HepG2 (cell line): Measurements from ENCODE around the gene TUBA4B. TPM values are rescaled to one million over a fixed set of nuclear protein-coding genes. Genes with fewer than 3 reads are reported as not detected.

Experiments used
- CC2D1A ChIP-seq: sonication (generic); formaldehyde crosslinking; IDR thresholded peaks from 2 replicates; pipeline ENCODE4 v1.8.1; 2023; ENCODE audit warnings: mild to moderate bottlenecking, missing genetic modification reagents
- ELF3 ChIP-seq: IDR thresholded peaks from 2 replicates; pipeline ENCODE4 v1.6.1; 2016; ENCODE audit warnings: missing genetic modification reagents, missing compliant biosample characterization
- FOXK1 ChIP-seq: sonication (generic); formaldehyde crosslinking; IDR thresholded peaks from 2 replicates; pipeline ENCODE4 v1.4.0; 2020; ENCODE audit warnings: low read depth, missing genetic modification reagents, borderline replicate concordance
- GATAD2A ChIP-seq: IDR thresholded peaks from 2 replicates; pipeline ENCODE4 v1.6.1; 2016
- HOXA5 ChIP-seq: sonication (generic); formaldehyde crosslinking; IDR thresholded peaks from 2 replicates; pipeline ENCODE4 v1.4.0; 2020; ENCODE audit warnings: missing genetic modification reagents
- JDP2 ChIP-seq: sonication (generic); formaldehyde crosslinking; IDR thresholded peaks from 2 replicates; pipeline ENCODE4 v1.8.1; 2022; ENCODE audit warnings: missing genetic modification reagents, borderline replicate concordance
- SMARCC2 ChIP-seq: fragments of 450-650 bp; IDR thresholded peaks from 2 replicates; pipeline ENCODE4 v1.6.1; 2017; ENCODE audit warnings: antibody characterized with exemption, mild to moderate bottlenecking
- ZBTB8A ChIP-seq: sonication (generic); formaldehyde crosslinking; IDR thresholded peaks from 2 replicates; pipeline ENCODE4 v1.4.0; 2020; ENCODE audit warnings: mild to moderate bottlenecking, low read depth, missing genetic modification reagents, borderline replicate concordance
- ZMYM3 ChIP-seq: sonication (generic); formaldehyde crosslinking; IDR thresholded peaks from 2 replicates; pipeline ENCODE4 v1.5.1; 2020; ENCODE audit warnings: mild to moderate bottlenecking, missing genetic modification reagents
- ZNF232 ChIP-seq: sonication (generic); formaldehyde crosslinking; IDR thresholded peaks from 2 replicates; pipeline ENCODE4 v1.4.0; 2020; ENCODE audit warnings: missing genetic modification reagents, borderline replicate concordance
- ZNF235 ChIP-seq: sonication (generic); formaldehyde crosslinking; IDR thresholded peaks from 2 replicates; pipeline ENCODE4 v1.8.1; 2023; ENCODE audit warnings: mild to moderate bottlenecking, missing genetic modification reagents, borderline replicate concordance
- ZNF326 ChIP-seq: sonication (generic); formaldehyde crosslinking; IDR thresholded peaks from 2 replicates; pipeline ENCODE4 v1.4.0; 2020; ENCODE audit warnings: missing genetic modification reagents, borderline replicate concordance
- ZNF598 ChIP-seq: sonication (generic); formaldehyde crosslinking; IDR thresholded peaks from 2 replicates; pipeline ENCODE4 v1.5.1; 2020; ENCODE audit warnings: mild to moderate bottlenecking, missing genetic modification reagents, borderline replicate concordance
- ZNF790 ChIP-seq: sonication (generic); formaldehyde crosslinking; IDR thresholded peaks from 2 replicates; pipeline ENCODE4 v1.8.0; 2022; ENCODE audit warnings: missing genetic modification reagents, mild to moderate bottlenecking, borderline replicate concordance
- polyA plus RNA-seq, 8 experiments: library from polyadenylated mRNA; depleted of rRNA in 3 of 8; stranded (reverse) in 7 of 8; unstranded in 1 of 8; fragments of >200 nt; fragmentation: Illumina TruSeq in 4 of 8; extraction: Trizol in 4 of 8; gene quantifications; 2 replicates each; pipeline versions ENCODE4 v1.2.1 to v1.2.3, GENCODE V29; 2011 to 2016; ENCODE audit warnings: low read depth in 4 of 8, missing spikeins in 1 of 8, mixed read lengths in 1 of 8; ENCODE audit not compliant: insufficient read depth in 1 of 8
- total RNA-seq, 5 experiments: library from RNA; depleted of rRNA; stranded (reverse); fragments of >200 nt; fragmentation: Illumina TruSeq; extraction: Trizol; gene quantifications; 2 replicates each; pipeline ENCODE4 v1.2.3, GENCODE V29; 2016; ENCODE audit warnings: low read depth in 1 of 5
- TF ChIP-seq, protein P1 (sequence below): IDR thresholded peaks from 2 replicates; pipeline ENCODE4 v1.6.1; 2016; ENCODE audit warnings: low read depth, missing genetic modification reagents, missing compliant biosample characterization
- TF ChIP-seq, protein P2 (sequence below): sonication (generic); formaldehyde crosslinking; IDR thresholded peaks from 2 replicates; pipeline ENCODE4 v1.8.1; 2023; ENCODE audit warnings: mild to moderate bottlenecking, missing genetic modification reagents
- TF ChIP-seq, protein P3 (sequence below): sonication (generic); formaldehyde crosslinking; IDR thresholded peaks from 2 replicates; pipeline ENCODE4 v1.4.0; 2020; ENCODE audit warnings: missing genetic modification reagents

Gene TUBA4B
- total and polyA plus RNA-seq, 2 of the 13 experiments (the other 11 are each of a cell fraction or from before 2014, with no cell fraction given): 0.18 to 0.22 TPM

DNA sequence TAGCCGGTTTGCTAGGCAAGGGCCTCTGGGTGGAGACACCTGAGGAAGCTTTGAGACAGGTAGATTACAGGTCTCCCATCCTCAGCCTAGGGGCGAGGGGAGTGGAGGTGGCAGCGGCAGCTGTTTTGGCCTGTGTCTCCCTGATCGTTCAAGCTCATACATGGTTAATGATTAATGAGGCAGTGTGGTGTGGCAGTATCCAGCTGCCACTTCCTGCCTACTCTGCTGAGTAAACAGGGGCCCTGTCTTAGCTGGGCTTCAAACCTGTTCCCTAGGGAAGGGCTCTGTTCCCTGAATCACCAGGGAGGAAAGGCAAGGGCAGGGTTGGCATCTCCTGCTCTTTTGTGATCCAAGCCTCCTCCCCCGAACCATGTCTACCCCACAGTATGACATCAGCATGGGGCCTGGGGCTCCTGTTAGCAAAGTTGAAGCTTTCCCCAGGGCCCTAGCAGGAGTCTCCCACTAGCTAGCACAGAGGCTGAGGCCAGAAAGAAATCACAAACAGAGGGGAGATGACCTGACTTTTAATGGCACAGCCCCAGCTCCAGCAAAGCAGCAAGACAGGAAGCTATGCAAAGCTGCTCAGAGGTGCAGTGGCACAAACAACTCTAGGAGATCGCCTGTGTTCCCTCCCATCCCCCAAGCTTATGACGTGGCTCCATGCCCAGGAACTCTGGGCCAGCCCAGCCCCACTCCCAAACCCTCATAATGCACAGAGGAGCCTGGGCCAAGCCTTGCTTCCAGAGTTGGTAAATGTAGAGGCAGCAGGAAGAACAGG is 3.7 kb upstream of the TUBA4B start (continued):
- TF ChIP-seq ZNF790 (CRISPR knock-in tag) (no peak), ZNF598 (peak; percentile 95; the same call in 1 of the 2 replicates), ZNF235 (CRISPR knock-in tag) (no peak), CC2D1A (0 out of 2 replicates have a peak, but pooled peaks have one; percentile 10), JDP2 (CRISPR knock-in tag) (no peak), FOXK1 (peak; percentile 77; the same call in 1 of the 2 replicates), ELF3 (CRISPR knock-in tag) (peak; percentile 91), ZNF232 (CRISPR knock-in tag) (peak; percentile 15; the same call in 1 of the 2 replicates), ZMYM3 (CRISPR knock-in tag) (peak; percentile 80; the same call in 1 of the 2 replicates), HOXA5 (peak; percentile 63; the same call in 1 of the 2 replicates), GATAD2A (CRISPR knock-in tag) (peak; percentile 83), SMARCC2 (no peak), ZBTB8A (CRISPR knock-in tag) (0 out of 2 replicates have a peak, but pooled peaks have one; percentile 5), ZNF326 (CRISPR knock-in tag) (no peak)
- TF ChIP-seq, protein P1, sequence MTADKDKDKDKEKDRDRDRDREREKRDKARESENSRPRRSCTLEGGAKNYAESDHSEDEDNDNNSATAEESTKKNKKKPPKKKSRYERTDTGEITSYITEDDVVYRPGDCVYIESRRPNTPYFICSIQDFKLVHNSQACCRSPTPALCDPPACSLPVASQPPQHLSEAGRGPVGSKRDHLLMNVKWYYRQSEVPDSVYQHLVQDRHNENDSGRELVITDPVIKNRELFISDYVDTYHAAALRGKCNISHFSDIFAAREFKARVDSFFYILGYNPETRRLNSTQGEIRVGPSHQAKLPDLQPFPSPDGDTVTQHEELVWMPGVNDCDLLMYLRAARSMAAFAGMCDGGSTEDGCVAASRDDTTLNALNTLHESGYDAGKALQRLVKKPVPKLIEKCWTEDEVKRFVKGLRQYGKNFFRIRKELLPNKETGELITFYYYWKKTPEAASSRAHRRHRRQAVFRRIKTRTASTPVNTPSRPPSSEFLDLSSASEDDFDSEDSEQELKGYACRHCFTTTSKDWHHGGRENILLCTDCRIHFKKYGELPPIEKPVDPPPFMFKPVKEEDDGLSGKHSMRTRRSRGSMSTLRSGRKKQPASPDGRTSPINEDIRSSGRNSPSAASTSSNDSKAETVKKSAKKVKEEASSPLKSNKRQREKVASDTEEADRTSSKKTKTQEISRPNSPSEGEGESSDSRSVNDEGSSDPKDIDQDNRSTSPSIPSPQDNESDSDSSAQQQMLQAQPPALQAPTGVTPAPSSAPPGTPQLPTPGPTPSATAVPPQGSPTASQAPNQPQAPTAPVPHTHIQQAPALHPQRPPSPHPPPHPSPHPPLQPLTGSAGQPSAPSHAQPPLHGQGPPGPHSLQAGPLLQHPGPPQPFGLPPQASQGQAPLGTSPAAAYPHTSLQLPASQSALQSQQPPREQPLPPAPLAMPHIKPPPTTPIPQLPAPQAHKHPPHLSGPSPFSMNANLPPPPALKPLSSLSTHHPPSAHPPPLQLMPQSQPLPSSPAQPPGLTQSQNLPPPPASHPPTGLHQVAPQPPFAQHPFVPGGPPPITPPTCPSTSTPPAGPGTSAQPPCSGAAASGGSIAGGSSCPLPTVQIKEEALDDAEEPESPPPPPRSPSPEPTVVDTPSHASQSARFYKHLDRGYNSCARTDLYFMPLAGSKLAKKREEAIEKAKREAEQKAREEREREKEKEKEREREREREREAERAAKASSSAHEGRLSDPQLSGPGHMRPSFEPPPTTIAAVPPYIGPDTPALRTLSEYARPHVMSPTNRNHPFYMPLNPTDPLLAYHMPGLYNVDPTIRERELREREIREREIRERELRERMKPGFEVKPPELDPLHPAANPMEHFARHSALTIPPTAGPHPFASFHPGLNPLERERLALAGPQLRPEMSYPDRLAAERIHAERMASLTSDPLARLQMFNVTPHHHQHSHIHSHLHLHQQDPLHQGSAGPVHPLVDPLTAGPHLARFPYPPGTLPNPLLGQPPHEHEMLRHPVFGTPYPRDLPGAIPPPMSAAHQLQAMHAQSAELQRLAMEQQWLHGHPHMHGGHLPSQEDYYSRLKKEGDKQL (CRISPR knock-in tag): no peak
- TF ChIP-seq, protein P2, sequence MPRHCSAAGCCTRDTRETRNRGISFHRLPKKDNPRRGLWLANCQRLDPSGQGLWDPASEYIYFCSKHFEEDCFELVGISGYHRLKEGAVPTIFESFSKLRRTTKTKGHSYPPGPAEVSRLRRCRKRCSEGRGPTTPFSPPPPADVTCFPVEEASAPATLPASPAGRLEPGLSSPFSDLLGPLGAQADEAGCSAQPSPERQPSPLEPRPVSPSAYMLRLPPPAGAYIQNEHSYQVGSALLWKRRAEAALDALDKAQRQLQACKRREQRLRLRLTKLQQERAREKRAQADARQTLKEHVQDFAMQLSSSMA (CRISPR knock-in tag): no peak; the same call in none of the 2 replicates
- TF ChIP-seq, protein P3, sequence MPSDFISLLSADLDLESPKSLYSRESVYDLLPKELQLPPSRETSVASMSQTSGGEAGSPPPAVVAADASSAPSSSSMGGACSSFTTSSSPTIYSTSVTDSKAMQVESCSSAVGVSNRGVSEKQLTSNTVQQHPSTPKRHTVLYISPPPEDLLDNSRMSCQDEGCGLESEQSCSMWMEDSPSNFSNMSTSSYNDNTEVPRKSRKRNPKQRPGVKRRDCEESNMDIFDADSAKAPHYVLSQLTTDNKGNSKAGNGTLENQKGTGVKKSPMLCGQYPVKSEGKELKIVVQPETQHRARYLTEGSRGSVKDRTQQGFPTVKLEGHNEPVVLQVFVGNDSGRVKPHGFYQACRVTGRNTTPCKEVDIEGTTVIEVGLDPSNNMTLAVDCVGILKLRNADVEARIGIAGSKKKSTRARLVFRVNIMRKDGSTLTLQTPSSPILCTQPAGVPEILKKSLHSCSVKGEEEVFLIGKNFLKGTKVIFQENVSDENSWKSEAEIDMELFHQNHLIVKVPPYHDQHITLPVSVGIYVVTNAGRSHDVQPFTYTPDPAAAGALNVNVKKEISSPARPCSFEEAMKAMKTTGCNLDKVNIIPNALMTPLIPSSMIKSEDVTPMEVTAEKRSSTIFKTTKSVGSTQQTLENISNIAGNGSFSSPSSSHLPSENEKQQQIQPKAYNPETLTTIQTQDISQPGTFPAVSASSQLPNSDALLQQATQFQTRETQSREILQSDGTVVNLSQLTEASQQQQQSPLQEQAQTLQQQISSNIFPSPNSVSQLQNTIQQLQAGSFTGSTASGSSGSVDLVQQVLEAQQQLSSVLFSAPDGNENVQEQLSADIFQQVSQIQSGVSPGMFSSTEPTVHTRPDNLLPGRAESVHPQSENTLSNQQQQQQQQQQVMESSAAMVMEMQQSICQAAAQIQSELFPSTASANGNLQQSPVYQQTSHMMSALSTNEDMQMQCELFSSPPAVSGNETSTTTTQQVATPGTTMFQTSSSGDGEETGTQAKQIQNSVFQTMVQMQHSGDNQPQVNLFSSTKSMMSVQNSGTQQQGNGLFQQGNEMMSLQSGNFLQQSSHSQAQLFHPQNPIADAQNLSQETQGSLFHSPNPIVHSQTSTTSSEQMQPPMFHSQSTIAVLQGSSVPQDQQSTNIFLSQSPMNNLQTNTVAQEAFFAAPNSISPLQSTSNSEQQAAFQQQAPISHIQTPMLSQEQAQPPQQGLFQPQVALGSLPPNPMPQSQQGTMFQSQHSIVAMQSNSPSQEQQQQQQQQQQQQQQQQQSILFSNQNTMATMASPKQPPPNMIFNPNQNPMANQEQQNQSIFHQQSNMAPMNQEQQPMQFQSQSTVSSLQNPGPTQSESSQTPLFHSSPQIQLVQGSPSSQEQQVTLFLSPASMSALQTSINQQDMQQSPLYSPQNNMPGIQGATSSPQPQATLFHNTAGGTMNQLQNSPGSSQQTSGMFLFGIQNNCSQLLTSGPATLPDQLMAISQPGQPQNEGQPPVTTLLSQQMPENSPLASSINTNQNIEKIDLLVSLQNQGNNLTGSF (CRISPR knock-in tag): no peak
